ENCODE data around the gene CSRNP3.
"Not testable (repeated sequence)": the region's sequence is repeated elsewhere in the genome, so short reads cannot be mapped to it uniquely, and the experiment has no call there.

Gene CSRNP3

DNA sequence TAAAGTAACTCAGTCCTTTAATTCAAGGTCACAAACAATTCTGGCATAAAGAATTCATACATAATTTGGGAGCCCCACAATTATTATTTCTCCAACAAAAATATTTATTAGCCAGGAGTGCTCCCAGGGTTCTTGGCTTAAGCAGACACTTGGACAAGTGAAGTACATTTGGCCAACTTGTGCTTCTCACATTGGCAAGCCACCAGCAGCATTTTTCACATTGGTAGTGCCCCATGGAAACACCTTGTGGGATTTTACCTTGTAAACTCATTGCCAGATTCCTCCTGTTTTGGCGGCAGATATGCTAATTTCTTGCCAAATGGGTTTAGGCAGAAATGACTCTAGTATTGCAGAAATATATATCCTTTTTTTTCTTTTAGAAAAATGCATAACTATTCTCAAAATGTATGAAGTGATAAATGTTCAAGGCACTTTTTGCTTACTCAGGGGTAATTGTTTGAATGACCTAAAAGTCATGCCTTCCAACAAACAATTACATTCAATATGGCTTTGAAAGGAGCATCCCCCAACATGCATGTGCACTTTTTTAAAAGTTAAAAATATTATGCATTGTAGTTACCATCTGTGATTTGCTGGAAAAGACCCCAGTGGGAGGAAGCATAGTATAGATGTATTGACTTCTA, 113.5 kb downstream of the CSRNP3 start:
- TF ChIP-seq, protein P1, sequence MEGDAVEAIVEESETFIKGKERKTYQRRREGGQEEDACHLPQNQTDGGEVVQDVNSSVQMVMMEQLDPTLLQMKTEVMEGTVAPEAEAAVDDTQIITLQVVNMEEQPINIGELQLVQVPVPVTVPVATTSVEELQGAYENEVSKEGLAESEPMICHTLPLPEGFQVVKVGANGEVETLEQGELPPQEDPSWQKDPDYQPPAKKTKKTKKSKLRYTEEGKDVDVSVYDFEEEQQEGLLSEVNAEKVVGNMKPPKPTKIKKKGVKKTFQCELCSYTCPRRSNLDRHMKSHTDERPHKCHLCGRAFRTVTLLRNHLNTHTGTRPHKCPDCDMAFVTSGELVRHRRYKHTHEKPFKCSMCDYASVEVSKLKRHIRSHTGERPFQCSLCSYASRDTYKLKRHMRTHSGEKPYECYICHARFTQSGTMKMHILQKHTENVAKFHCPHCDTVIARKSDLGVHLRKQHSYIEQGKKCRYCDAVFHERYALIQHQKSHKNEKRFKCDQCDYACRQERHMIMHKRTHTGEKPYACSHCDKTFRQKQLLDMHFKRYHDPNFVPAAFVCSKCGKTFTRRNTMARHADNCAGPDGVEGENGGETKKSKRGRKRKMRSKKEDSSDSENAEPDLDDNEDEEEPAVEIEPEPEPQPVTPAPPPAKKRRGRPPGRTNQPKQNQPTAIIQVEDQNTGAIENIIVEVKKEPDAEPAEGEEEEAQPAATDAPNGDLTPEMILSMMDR (IDR thresholded peaks at IDR 0.05; ENCODE audit: low read depth, low read length): no peak
- in situ Hi-C loops (cut with HindIII; ENCODE audit: low sequenced_read_pairs): no loop called here
- DNase-seq (ENCODE audit: low read depth, low spot score): no peak
- no peak overlapping the region for H3K4me3 ChIP-seq (ENCODE audit: low read depth, low read length)

DNA sequence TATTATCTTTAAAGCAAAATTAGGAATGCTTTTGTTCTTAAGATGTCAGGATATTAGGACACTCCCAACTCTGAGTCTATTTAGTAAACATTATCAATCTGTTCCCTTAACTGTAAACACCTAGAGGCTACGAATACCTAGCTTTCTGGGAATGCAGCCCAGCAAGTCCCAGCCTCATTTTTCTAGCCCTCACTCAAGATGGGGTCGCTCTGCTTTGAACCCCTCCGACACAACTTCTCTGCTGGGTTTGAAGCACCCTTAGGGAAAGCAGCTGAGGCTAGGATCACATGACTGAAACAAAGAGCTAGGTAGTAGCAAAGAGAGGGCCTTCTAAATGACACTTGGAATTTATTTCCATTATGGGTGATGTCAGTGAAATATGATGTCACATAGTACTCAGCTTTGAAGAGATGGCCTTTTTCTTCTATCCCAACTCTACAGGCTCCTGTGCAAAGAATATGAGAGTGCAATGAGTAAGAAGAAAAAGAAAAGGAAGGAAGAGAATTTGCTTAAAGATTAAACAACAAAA, 114.7 kb downstream of the CSRNP3 start:
- in situ Hi-C loops (cut with HindIII; ENCODE audit: low sequenced_read_pairs): no loop called here
- DNase-seq (ENCODE audit: low read depth, low spot score): no peak
- H3K4me3 ChIP-seq (ENCODE audit: low read depth, low read length): no peak overlapping the region
- TF ChIP-seq, protein P1 (IDR thresholded peaks at IDR 0.05; ENCODE audit: low read depth, low read length): no peak

DNA sequence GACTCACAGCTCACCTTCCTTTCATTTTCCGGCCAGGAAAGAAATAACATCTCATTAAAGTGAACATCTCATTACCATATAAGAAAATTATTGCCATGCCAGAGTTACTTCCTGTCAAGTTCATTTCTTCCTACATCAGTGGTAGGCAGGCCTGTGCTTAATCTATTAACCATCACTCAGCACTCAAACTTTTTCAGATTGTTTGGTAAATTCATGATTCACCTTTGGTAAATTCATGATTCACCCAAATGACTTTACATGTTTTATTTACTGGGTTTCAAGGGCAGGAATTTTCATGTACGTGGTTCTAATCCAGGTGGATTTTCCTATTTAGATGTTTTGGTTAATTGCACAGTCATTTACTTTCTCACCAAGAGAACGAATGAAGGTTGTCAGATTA, 116.5 kb downstream of the CSRNP3 start:
- in situ Hi-C loops (cut with HindIII; ENCODE audit: low sequenced_read_pairs): no loop called here
- TF ChIP-seq, protein P1 (IDR thresholded peaks at IDR 0.05; ENCODE audit: low read depth, low read length): no peak
- no peak for DNase-seq (ENCODE audit: low read depth, low spot score)
- H3K4me3 ChIP-seq (ENCODE audit: low read depth, low read length): no peak overlapping the region

DNA sequence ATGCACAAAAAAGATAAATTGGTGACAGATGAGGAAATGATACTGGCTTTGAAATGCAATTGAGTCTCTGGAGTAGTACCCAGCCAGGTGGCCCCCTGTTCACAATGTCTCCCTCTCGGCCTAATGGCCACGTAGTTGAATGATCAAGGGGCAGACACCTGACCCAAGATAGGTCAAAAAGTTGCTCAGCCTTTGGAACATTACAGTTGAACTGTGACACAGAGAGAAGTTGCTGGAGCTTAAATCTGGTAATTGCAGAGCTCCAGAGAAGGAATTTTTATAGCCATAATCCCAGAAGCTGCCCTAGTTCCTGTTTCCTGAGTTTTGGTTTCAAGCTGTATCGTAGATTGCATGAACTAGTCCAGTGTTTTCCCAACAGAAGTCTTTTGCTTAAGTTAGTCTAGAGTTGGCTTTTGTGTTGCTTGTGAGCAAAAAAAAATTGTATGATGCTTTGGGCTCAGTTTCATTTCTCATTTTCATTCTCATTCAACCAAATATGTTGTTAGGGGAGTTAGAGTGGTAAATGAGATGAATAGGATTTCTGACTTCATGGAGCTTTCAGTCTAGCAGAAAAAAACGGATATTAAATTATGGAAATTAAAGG, 117.9 kb downstream of the CSRNP3 start:
- no peak for DNase-seq (ENCODE audit: low read depth, low spot score)
- in situ Hi-C loops (cut with HindIII; ENCODE audit: low sequenced_read_pairs): no loop called here
- TF ChIP-seq, protein P1 (IDR thresholded peaks at IDR 0.05; ENCODE audit: low read depth, low read length): no peak
- H3K4me3 ChIP-seq (ENCODE audit: low read depth, low read length): no peak overlapping the region

DNA sequence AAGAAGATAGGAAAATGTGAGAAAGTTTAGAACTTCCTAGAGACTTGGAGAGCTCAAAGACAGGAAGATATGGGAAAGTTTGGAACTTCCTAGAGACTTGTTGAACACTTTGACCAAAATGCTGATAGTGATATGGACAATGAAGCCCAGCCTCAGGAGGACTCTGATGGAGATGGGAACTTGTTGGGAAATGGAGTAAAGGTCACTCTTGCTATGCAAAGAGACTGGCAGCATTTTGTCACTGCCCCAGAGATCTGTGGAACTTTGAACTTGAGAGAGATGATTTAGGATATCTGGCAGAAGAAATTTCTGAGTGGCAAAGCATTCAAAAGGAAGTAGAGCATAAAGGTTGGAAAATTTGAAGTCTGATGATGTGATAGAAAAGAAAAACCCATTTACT, 121.5 kb downstream of the CSRNP3 start:
- in situ Hi-C loops (cut with HindIII; ENCODE audit: low sequenced_read_pairs); DNase-seq (ENCODE audit: low read depth, low spot score); H3K4me3 ChIP-seq (ENCODE audit: low read depth, low read length): not testable (repeated sequence)

DNA sequence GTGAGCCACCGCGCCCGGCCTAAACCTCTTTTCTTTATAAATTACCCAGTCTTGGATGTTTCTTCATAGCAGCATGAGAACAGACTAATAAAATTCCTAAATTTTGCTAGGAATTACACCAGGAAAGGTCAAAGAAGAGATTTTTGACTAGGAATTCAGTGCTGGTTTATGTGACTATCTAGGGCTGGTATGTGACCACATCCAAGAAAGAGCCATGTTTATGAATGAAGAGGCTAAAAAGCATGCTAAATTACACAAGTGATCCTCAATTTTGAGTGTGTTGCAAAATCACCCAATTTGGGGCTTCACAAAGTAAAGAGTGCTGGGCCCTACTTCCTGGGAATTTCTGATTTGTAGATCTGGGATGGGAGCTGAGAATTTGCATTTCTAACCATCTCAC, 123.6 kb downstream of the CSRNP3 start:
- TF ChIP-seq, protein P1 (IDR thresholded peaks at IDR 0.05; ENCODE audit: low read depth, low read length): no peak
- DNase-seq (ENCODE audit: low read depth, low spot score): no peak
- in situ Hi-C loops (cut with HindIII; ENCODE audit: low sequenced_read_pairs): no loop called here
- H3K4me3 ChIP-seq (ENCODE audit: low read depth, low read length): no peak overlapping the region

DNA sequence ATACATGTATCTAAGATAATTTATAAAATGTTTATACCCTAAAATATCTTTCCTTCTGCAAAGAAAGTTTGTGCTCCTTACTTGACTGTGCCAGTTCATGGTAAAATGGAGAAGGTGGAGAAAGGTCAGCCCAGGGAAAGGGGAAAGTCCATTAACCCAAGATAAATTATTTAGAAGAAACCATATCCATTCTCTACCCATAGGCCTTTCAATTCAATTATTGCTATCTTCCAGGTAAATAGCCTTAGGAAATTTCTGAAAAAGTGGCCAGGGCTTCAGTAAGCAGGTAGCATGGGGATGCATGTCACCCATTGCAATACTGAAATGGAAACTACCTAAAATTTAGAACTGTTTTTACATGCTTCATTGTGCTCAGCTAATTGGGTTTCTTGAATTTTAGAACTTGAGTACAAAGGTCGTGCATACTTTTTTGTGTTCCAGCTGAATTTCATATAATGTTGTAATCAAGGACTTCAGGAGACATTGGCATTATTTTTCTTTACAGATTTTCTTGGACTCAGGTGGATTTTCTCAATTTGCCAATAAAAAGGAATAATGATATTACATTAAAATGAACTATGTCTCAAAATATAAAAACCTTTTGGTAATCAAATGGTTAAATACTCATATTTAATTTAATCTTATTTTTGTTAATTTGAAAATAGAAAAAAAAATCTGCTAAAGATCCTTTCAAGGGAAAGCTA, 124.9 kb downstream of the CSRNP3 start:
- no peak overlapping the region for H3K4me3 ChIP-seq (ENCODE audit: low read depth, low read length)
- in situ Hi-C loops (cut with HindIII; ENCODE audit: low sequenced_read_pairs): no loop called here
- DNase-seq (ENCODE audit: low read depth, low spot score): no peak
- TF ChIP-seq, protein P1 (IDR thresholded peaks at IDR 0.05; ENCODE audit: low read depth, low read length): no peak

All from astrocyte of the spinal cord (primary cell).